Measurements from ENCODE around the gene ZCRB1.

DNA sequence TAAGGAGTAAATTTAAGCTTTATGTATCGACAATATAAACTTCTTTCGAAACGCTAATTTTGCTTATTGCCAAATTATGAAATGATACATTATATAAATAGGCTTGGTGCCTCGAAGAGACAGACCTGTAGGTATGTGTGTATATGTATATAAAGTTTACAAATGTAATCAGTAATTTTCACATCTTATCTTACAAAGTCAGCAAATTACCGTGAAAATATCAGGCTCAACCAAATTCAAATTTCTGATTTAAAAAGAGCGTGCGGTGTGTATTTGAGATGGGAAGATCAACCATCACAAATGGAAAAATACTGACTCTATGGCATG lies 605 bp downstream of the ZCRB1 start:
- TF ChIP-seq, protein P1, sequence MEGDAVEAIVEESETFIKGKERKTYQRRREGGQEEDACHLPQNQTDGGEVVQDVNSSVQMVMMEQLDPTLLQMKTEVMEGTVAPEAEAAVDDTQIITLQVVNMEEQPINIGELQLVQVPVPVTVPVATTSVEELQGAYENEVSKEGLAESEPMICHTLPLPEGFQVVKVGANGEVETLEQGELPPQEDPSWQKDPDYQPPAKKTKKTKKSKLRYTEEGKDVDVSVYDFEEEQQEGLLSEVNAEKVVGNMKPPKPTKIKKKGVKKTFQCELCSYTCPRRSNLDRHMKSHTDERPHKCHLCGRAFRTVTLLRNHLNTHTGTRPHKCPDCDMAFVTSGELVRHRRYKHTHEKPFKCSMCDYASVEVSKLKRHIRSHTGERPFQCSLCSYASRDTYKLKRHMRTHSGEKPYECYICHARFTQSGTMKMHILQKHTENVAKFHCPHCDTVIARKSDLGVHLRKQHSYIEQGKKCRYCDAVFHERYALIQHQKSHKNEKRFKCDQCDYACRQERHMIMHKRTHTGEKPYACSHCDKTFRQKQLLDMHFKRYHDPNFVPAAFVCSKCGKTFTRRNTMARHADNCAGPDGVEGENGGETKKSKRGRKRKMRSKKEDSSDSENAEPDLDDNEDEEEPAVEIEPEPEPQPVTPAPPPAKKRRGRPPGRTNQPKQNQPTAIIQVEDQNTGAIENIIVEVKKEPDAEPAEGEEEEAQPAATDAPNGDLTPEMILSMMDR (conservative IDR thresholded peaks at IDR 0.05; ENCODE audit: low read depth, low read length) = no peak
- no peak for TF ChIP-seq EZH2 (IDR thresholded peaks at IDR 0.05; ENCODE audit: low read length, unreplicated experiment)
